ACC112 (cell line): ENCODE results near the gene MED1.
A peak's percentile ranks its signal among the peaks of the same experiment; 100 is the strongest.
"Not testable (repeated sequence)": the region's sequence is repeated elsewhere in the genome, so short reads cannot be mapped to it uniquely, and the experiment has no call there.

Experiments
- H2AFZ ChIP-seq: fragments of 200-600 bp; sonication (generic); one replicate; pipeline ENCODE4 v1.6.0; 2017; ENCODE audit warnings: antibody characterized with exemption, low read length; ENCODE audit not compliant: unreplicated experiment
- H3K27ac ChIP-seq: fragments of 200-600 bp; sonication (generic); 2 replicates; pipeline ENCODE4 v1.5.1; 2014; ENCODE audit warnings: low read depth, mild to moderate bottlenecking, antibody characterized with exemption, low read length, moderate library complexity
- H3K27me3 ChIP-seq: fragments of 200-600 bp; sonication (generic); 2 replicates; pipeline ENCODE4 v1.6.1; 2014; ENCODE audit warnings: mild to moderate bottlenecking, antibody characterized with exemption, low read length, moderate library complexity, mixed read lengths; ENCODE audit not compliant: insufficient read depth
- H3K36me3 ChIP-seq: fragments of 200-600 bp; sonication (generic); 2 replicates; pipeline ENCODE4 v1.6.1; 2016; ENCODE audit warnings: mild to moderate bottlenecking, antibody characterized with exemption, low read length, moderate library complexity, mixed read lengths; ENCODE audit not compliant: insufficient read depth
- H3K4me1 ChIP-seq: fragments of 200-600 bp; sonication (generic); one replicate; pipeline ENCODE4 v1.6.1; 2016; ENCODE audit warnings: low read length, mixed read lengths; ENCODE audit not compliant: insufficient read depth, unreplicated experiment, control insufficient read depth
- H3K4me3 ChIP-seq: fragments of 200-600 bp; sonication (generic); 2 replicates; pipeline ENCODE4 v1.5.1; 2014; ENCODE audit warnings: mild to moderate bottlenecking, low read depth, low read length
- H3K79me2 ChIP-seq: fragments of 200-600 bp; sonication (generic); one replicate; pipeline ENCODE4 v1.6.0; 2016; ENCODE audit warnings: low read length; ENCODE audit not compliant: control insufficient read depth, unreplicated experiment, insufficient read depth

Gene MED1

DNA sequence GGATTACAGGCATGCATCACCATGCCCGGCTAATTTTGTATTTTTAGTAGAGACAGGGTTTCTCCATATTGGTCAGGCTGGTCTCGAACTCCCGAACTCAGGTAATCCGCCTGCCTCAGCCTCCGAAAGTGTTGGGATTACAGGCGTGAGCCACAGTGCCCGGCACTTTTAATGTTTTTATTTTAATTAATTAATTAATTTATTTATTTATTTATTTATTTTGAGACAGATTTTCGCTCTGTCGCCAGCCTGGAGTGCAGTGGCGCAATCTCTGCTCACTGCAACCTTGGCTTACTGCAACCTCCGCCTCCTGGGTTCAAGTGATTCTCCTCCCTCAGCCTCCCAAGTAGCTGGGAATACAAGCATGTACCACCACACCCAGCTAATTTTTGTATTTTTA lies 17.5 kb upstream of the MED1 start:
- not testable (repeated sequence) for H3K4me1 ChIP-seq, H3K4me3 ChIP-seq, H2AFZ ChIP-seq, H3K27me3 ChIP-seq, H3K27ac ChIP-seq
- Histone ChIP-seq H3K36me3 (peaks cover 12% of the 10 kb centered on the region; the same call in 1 of the 2 replicates), H3K79me2 (peaks cover 60% of the 10 kb centered on the region)

GRCh38 chr17:39464639-39465181 lies 13.6 kb upstream of the MED1 start:
- H3K27me3 ChIP-seq, H3K27ac ChIP-seq, H3K4me1 ChIP-seq, H2AFZ ChIP-seq: not testable (repeated sequence)
- H3K79me2 ChIP-seq = peaks cover 68% of the 10 kb centered on the region
- peaks cover 13% of the 10 kb centered on the region; the same call in 1 of the 2 replicates for H3K36me3 ChIP-seq
- H3K4me3 ChIP-seq = peak overlapping the region; percentile 100

DNA sequence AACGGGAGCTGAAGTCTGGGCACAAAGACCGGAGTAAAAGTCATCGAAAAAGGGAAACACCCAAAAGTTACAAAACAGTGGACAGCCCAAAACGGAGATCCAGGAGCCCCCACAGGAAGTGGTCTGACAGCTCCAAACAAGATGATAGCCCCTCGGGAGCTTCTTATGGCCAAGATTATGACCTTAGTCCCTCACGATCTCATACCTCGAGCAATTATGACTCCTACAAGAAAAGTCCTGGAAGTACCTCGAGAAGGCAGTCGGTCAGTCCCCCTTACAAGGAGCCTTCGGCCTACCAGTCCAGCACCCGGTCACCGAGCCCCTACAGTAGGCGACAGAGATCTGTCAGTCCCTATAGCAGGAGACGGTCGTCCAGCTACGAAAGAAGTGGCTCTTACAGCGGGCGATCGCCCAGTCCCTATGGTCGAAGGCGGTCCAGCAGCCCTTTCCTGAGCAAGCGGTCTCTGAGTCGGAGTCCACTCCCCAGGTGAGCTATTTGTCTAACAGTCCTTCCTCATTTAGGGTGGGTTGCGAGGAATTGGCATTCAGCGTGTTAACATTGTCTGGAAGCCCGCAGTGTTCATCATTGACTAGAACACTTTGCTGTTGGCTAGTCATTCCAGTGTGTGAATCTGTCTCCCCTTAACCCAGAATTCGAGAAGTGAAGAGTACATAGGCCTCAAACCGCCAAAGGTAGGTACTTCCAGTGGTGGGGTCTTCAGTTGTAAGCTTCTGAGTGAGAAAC lies 11.7 kb upstream of the MED1 start:
- H3K27ac ChIP-seq = no peak overlapping the region
- H2AFZ ChIP-seq = no peak overlapping the region
- H3K27me3 ChIP-seq = no peaks in the 10 kb centered on the region
- H3K4me3 ChIP-seq = peak overlapping the region; percentile 100
- no peaks in the 10 kb centered on the region for H3K4me1 ChIP-seq
- peaks cover 13% of the 10 kb centered on the region; the same call in 1 of the 2 replicates for H3K36me3 ChIP-seq
- H3K79me2 ChIP-seq = peaks cover 57% of the 10 kb centered on the region

GRCh38 chr17:39461926-39462569 lies 11.0 kb upstream of the MED1 start:
- Histone ChIP-seq H3K4me1 (no peaks in the 10 kb centered on the region), H3K4me3 (peak overlapping the region; percentile 100), H3K79me2 (peaks cover 50% of the 10 kb centered on the region), H3K36me3 (peaks cover 13% of the 10 kb centered on the region; the same call in 1 of the 2 replicates), H2AFZ (no peak overlapping the region), H3K27me3 (no peaks in the 10 kb centered on the region), H3K27ac (peak overlapping the region; percentile 88)

- H2AFZ ChIP-seq = peak within 1 kb of the TSS; percentile 77
- no peaks in the 10 kb centered on the region for H3K4me1 ChIP-seq
- peaks cover 43% of the 10 kb centered on the region for H3K79me2 ChIP-seq
- peak within 1 kb of the TSS; percentile 100 for H3K4me3 ChIP-seq
- H3K36me3 ChIP-seq = peaks cover 13% of the 10 kb centered on the region; the same call in 1 of the 2 replicates
- peak within 1 kb of the TSS; percentile 88 for H3K27ac ChIP-seq
- no peaks in the 10 kb centered on the region for H3K27me3 ChIP-seq
Observed at GRCh38 chr17:39461113-39461925, 10.3 kb upstream of the MED1 start, which contains the start of gene CDK12. Gene CDK12 (plus strand): TSS chr17:39461486. CDS start chr17:39462072, 586 bp downstream.

GRCh38 chr17:39455919-39456318 lies 4.9 kb upstream of the MED1 start:
- no peak overlapping the region for H2AFZ ChIP-seq
- H3K4me3 ChIP-seq = no peak overlapping the region
- no peaks in the 10 kb centered on the region for H3K27me3 ChIP-seq
- H3K27ac ChIP-seq = no peak overlapping the region
- no peaks in the 10 kb centered on the region for H3K4me1 ChIP-seq
- peaks cover 1% of the 10 kb centered on the region for H3K79me2 ChIP-seq
- no peaks in the 10 kb centered on the region for H3K36me3 ChIP-seq

GRCh38 chr17:39450051-39450450 lies 1.0 kb downstream of the MED1 start:
- no peaks in the 10 kb centered on the region for H3K4me1 ChIP-seq
- peaks cover 38% of the 10 kb centered on the region for H3K79me2 ChIP-seq
- H3K27ac ChIP-seq = peak overlapping the region; percentile 78
- no peaks in the 10 kb centered on the region for H3K27me3 ChIP-seq
- no peak overlapping the region for H2AFZ ChIP-seq
- peak overlapping the region; percentile 87 for H3K4me3 ChIP-seq
- peaks cover 4% of the 10 kb centered on the region; the same call in 1 of the 2 replicates for H3K36me3 ChIP-seq

DNA sequence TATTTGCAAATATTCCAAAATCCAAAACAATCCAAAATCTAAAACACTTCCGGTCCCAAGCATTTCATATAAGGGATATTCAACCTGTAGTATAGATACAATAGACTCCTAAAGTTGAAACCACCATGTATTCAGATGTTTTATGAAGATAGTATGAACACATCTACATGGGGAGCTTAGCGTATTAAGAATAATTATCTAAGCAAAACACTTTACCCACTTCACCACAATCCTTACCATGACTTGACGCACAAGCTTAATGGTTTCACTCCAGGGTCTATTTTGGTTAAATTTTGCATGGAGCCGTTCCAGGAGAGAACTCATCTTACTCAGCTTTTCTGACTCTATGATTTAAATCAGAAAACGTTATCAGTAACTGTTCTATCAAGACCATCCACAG lies 3.5 kb downstream of the MED1 start:
- Histone ChIP-seq H3K79me2 (peaks cover 38% of the 10 kb centered on the region), H3K36me3 (peaks cover 14% of the 10 kb centered on the region), H3K27me3 (no peaks in the 10 kb centered on the region), H3K27ac (no peak overlapping the region), H3K4me3 (no peak overlapping the region), H2AFZ (no peak overlapping the region), H3K4me1 (no peaks in the 10 kb centered on the region)

- peaks cover 14% of the 10 kb centered on the region for H3K79me2 ChIP-seq
- H3K36me3 ChIP-seq = peaks cover 33% of the 10 kb centered on the region
- H3K4me3 ChIP-seq = no peak overlapping the region
- no peak overlapping the region for H3K27ac ChIP-seq
- no peaks in the 10 kb centered on the region for H3K4me1 ChIP-seq
- no peak overlapping the region for H2AFZ ChIP-seq
- H3K27me3 ChIP-seq = no peaks in the 10 kb centered on the region
Observed at GRCh38 chr17:39443326-39443725, 7.7 kb downstream of the MED1 start.

DNA sequence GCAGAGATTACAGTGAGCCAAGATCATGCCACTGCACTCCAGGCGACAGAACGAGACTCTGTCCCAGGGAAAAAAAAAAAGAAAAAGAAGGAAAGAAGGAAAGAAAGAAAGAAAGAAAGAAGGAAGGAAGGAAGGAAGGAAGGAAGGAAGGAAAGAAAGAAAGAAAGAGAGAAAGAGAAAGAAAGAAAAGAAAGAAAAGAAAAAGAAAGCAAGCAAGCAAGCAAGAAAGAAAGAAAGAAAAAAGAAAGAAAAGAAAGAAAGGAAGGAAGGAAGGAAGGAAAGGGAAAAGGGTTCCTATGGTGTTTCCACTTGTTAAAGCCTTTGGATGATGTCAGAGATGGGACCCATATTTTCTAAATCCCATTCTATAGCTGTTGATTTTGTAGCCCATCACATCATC lies 11.2 kb downstream of the MED1 start:
- H3K36me3 ChIP-seq = peaks cover 28% of the 10 kb centered on the region

More for the DNA sequence above, 11.2 kb downstream of the MED1 start:
- not testable (repeated sequence) for H2AFZ ChIP-seq, H3K27me3 ChIP-seq, H3K4me3 ChIP-seq, H3K4me1 ChIP-seq, H3K27ac ChIP-seq, H3K79me2 ChIP-seq
